ENCODE results near the gene LCN2.

LCN2 gene

GRCh38 chr9:128149001-128149701 lies at the start of gene LCN2:
TSS of gene LCN2 (plus strand) at chr9:128149453. CDS start at chr9:128149526, 73 bp downstream.
- TF ChIP-seq CTCF (IDR thresholded peaks at IDR 0.05; ENCODE audit: extremely low read depth, insufficient read depth, missing control alignments), result no peak
- no peak for DNase-seq (ENCODE audit: low spot score)
- in situ Hi-C loops (cut with MboI; ENCODE audit: low pct_unique_long_range_greater_than_20kb, low sequenced_read_pairs, unreplicated experiment), result no loop called here

GRCh38 chr9:128099932-128100491 lies 49.2 kb upstream of the LCN2 start:
- TF ChIP-seq CTCF (IDR thresholded peaks at IDR 0.05; ENCODE audit: extremely low read depth, insufficient read depth, missing control alignments), result no peak
- no peak for DNase-seq (ENCODE audit: low spot score)
- in situ Hi-C loops (cut with MboI; ENCODE audit: low pct_unique_long_range_greater_than_20kb, low sequenced_read_pairs, unreplicated experiment), result no loop called here

- in situ Hi-C loops (cut with MboI; ENCODE audit: low pct_unique_long_range_greater_than_20kb, low sequenced_read_pairs, unreplicated experiment), result no loop called here
- TF ChIP-seq CTCF (IDR thresholded peaks at IDR 0.05; ENCODE audit: extremely low read depth, insufficient read depth, missing control alignments), result no peak
- no peak for DNase-seq (ENCODE audit: low spot score)
Observed at GRCh38 chr9:128100581-128100980, 48.7 kb upstream of the LCN2 start.

- no peak for TF ChIP-seq CTCF (IDR thresholded peaks at IDR 0.05; ENCODE audit: extremely low read depth, insufficient read depth, missing control alignments)
- DNase-seq (ENCODE audit: low spot score), result no peak
- in situ Hi-C loops (cut with MboI; ENCODE audit: low pct_unique_long_range_greater_than_20kb, low sequenced_read_pairs, unreplicated experiment), result no loop called here
Observed at GRCh38 chr9:128101231-128101661, 48.0 kb upstream of the LCN2 start.

- no peak for TF ChIP-seq CTCF (IDR thresholded peaks at IDR 0.05; ENCODE audit: extremely low read depth, insufficient read depth, missing control alignments)
- DNase-seq (ENCODE audit: low spot score), result no peak
- in situ Hi-C loops (cut with MboI; ENCODE audit: low pct_unique_long_range_greater_than_20kb, low sequenced_read_pairs, unreplicated experiment), result no loop called here
Observed at GRCh38 chr9:128101690-128102089, 47.6 kb upstream of the LCN2 start.

- no peak for TF ChIP-seq CTCF (IDR thresholded peaks at IDR 0.05; ENCODE audit: extremely low read depth, insufficient read depth, missing control alignments)
- in situ Hi-C loops (cut with MboI; ENCODE audit: low pct_unique_long_range_greater_than_20kb, low sequenced_read_pairs, unreplicated experiment), result no loop called here
- DNase-seq (ENCODE audit: low spot score), result no peak
Observed at GRCh38 chr9:128102196-128102595, 47.1 kb upstream of the LCN2 start.

Data from GM13977 (cell line).